ENCODE results near the gene NOLC1. TPM values are rescaled to one million over a fixed set of nuclear protein-coding genes. Genes with fewer than 3 reads are reported as not detected.

NOLC1 gene
- total and polyA plus RNA-seq, 2 of the 13 experiments (the other 11 are each of a cell fraction or from before 2014, with no cell fraction given): 50.6 to 81.0 TPM

- TF ChIP-seq GLMP (CRISPR knock-in tag; IDR thresholded peaks at IDR 0.05; ENCODE audit: borderline replicate concordance): no peak
- TF ChIP-seq FIP1L1 (IDR thresholded peaks at IDR 0.05; ENCODE audit: borderline replicate concordance, insufficient read depth, low read depth, low read length): no peak
- TF ChIP-seq ZNF343 (CRISPR knock-in tag; IDR thresholded peaks at IDR 0.05): no peak
- TF ChIP-seq BRD4 (CRISPR knock-in tag; IDR thresholded peaks at IDR 0.05): peak; percentile 17; the same call in 1 of the 2 replicates
- TF ChIP-seq CENPBD1 (CRISPR knock-in tag; IDR thresholded peaks at IDR 0.05; ENCODE audit: borderline replicate concordance, low read depth): 0 out of 2 replicates have a peak, but pooled peaks have one; percentile 18
- TF ChIP-seq ZNF260 (CRISPR knock-in tag; IDR thresholded peaks at IDR 0.05; ENCODE audit: borderline replicate concordance, low read depth): no peak
- TF ChIP-seq SOX13 (IDR thresholded peaks at IDR 0.05): no peak
- peak in 1 of 2 experiments; percentile 38; a peak in 1 of 4 replicates for TF ChIP-seq SOX13 (CRISPR knock-in tag; conservative IDR thresholded peaks at IDR 0.05 in 1 of 2, IDR thresholded peaks at IDR 0.05 in 1 of 2)
- TF ChIP-seq THAP7 (CRISPR knock-in tag; IDR thresholded peaks at IDR 0.05): no peak; the same call in 1 of the 2 replicates
- TF ChIP-seq ZNF569 (CRISPR knock-in tag; IDR thresholded peaks at IDR 0.05; ENCODE audit: borderline replicate concordance): 0 out of 2 replicates have a peak, but pooled peaks have one; percentile 37
- TF ChIP-seq PAXIP1 (CRISPR knock-in tag; conservative IDR thresholded peaks at IDR 0.05): no peak
- peak; percentile 91 for TF ChIP-seq HMGXB3 (CRISPR knock-in tag; IDR thresholded peaks at IDR 0.05; ENCODE audit: borderline replicate concordance)
- TF ChIP-seq ZNF660 (CRISPR knock-in tag; IDR thresholded peaks at IDR 0.05; ENCODE audit: borderline replicate concordance, low read depth): no peak
- TF ChIP-seq ZFP41 (CRISPR knock-in tag; IDR thresholded peaks at IDR 0.05; ENCODE audit: borderline replicate concordance): no peak
- no peak for TF ChIP-seq ATF5 (CRISPR knock-in tag; IDR thresholded peaks at IDR 0.05; ENCODE audit: low read depth)
Measured at GRCh38 chr10:102132563-102133372, 19.4 kb upstream of the NOLC1 start, which contains the start of gene PPRC1 (continued).

All from HepG2 (cell line).